Amygdala (tissue), 56 donors: ENCODE results near the gene THAP7.
"Not testable (repeated sequence)": the region's sequence is repeated elsewhere in the genome, so short reads cannot be mapped to it uniquely, and the experiment has no call there.

Experiments used
- DNase-seq, 56 donors: peaks; one replicate each; lab custom pipeline; 2025; lab: John Stamatoyannopoulos, UW

The THAP7 gene, protein sequence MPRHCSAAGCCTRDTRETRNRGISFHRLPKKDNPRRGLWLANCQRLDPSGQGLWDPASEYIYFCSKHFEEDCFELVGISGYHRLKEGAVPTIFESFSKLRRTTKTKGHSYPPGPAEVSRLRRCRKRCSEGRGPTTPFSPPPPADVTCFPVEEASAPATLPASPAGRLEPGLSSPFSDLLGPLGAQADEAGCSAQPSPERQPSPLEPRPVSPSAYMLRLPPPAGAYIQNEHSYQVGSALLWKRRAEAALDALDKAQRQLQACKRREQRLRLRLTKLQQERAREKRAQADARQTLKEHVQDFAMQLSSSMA

DNA sequence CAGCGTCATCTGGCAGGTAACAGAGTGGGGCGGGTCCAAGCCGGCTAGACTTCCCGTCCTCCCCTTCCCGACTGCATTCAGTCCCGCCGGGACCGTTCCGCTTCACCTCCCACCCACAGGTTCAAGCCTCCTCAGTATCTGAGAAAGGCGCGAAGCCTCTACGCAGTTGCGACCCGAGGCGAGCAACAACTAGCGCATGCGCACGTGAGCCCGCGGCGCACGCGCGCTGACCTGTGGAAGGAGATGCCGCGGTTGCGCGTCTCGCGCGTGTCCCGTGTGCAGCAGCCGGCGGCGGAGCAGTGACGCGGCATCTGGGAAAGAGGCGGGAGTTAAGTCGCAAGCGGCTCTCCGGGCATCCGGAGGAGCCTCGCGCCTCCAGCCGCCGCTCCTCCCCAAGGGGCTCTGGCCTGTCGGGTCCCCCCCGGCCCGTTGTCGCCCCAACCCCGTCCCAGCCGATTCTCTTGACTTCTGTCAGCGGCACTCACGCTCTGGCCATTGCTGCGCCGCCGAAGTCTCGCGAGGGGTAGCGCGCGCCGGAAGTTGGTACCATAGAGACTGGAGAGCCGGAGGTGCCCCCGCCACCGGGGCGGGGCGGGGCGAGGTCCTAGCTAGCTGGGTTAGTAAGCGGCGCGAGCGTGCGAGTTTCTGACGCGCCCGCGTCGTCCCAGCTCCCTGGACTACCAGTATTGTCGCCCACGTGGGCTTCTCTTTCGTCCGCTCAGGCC is at the start of gene THAP7:
Gene THAP7 (minus strand): TSS at position 518 of the 725 bp plus-strand sequence. CDS start 207 bp downstream, at position 311.
- peak; percentile 71 to 99 (median 94) for DNase-seq

DNA sequence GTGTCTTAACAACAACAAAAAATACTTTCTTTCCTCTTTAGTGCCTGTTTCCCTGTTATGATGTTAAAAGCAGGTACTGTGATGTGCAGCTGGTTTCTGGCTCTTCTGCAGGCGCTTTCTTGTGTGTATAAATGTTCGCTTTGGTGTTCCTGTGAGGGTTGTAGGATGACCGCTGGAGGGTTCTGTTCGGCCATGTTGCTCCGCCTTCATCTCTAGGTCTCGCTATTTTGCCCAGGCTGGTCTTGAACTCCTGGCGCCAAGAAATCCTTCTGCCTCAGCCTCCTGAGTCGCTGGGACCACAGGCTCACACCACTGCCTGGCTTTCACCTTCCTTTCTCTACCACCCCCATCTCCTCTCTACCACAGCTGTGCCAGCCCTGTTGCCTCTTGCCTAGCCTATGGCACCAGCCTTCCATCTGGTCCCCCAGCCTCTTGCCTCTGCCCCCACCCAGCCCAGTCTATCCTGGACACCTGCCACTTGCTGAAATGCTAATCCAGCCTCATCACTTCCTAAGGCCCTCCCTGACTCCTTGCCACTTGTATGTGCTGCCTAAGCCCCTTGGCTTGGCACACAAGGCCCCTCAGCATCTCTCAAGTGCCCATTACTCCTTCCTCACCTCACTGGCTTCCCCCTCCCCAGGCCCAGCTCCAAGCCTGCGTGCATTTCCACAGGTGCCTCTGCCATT is 49.4 kb upstream of the THAP7 start:
- DNase-seq = no peak

DNA sequence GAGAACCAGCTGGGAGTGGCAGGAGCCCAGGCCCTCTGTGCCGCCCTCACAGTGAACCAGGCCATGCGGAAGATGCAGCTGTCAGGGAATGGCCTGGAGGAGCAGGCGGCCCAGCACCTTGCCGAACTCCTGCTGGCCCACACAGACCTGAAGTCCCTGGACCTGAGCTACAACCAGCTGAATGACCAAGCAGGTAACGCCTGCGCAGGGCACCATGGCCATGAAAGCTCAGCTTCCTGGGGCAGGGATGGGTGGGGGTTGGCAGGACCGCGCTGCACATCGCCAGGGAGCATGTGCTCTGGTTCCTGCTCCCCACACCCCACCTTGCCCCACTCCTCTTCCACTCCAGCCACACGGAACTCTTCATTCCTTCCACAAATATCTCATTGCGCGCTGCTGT is 47.0 kb upstream of the THAP7 start:
- DNase-seq = not testable (repeated sequence)

DNA sequence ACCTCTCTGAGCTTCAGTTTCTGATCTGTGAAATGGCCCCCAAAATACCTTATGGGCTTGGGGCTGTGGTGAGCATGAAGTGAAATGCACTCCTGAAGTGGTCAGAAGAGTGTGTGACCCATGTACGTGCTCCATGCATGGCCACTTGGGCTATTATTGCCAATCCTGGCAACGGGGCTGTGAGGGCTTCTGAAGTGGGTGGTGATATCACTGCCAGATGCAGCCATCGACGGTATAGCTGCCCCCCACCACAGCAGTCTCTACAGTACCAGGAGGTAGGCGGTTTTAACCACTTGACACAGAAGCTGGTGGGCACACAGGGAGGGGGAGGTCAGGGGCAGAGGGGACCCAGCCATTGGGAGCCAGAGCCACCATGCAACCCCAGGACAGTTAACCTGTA is 46.5 kb upstream of the THAP7 start:
- DNase-seq = not testable (repeated sequence)

DNA sequence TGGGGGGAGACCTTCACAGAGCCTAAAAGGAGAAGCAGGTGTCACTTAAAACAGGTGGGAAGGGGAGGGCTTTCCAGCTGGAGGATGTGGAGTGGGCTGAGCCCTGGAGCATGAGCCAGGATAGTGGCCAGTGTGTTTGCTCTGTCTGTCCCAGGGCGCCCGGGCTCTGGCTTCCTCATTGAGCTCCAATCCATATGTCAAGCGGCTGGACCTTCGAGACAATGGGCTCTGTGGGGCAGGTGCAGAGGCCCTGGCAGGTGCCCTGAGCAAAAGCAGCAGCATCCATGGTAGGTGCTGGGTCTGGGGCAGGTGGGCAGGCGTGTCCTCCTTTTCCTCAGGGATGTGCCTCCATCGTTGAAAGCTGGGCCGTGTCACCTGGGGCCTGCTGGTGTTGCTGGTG is 45.8 kb upstream of the THAP7 start:
- no peak for DNase-seq

DNA sequence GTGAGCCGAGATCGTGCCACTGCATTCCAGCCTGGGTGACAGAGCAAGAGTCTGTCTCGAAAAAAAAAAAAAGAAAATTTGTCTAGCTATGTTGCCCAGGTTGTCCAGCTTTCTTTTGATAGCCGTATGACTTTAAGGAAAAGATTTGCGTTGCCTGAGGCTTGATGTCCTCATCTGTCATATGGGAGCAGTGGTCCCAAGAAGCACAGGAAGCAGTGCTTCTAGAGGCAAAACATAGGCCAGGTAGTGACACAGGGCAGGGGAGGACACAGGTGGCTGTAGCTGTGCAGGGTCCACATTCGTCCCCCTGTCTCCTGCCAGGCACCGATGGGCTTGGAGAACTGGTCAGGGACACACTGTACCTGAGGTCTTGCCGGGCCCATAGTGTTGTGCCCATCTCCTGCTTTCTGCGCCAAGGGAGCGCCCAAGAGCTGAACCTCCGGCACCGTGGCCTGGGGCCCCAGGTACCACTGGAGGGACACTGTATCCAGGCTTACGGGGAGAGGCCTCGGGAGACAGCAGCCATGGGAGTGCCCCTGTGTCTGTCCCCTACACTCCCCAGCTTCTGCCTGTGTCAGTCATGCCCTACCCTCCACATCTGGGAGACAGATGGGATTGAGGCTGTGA is 45.2 kb upstream of the THAP7 start:
- DNase-seq = no peak

DNA sequence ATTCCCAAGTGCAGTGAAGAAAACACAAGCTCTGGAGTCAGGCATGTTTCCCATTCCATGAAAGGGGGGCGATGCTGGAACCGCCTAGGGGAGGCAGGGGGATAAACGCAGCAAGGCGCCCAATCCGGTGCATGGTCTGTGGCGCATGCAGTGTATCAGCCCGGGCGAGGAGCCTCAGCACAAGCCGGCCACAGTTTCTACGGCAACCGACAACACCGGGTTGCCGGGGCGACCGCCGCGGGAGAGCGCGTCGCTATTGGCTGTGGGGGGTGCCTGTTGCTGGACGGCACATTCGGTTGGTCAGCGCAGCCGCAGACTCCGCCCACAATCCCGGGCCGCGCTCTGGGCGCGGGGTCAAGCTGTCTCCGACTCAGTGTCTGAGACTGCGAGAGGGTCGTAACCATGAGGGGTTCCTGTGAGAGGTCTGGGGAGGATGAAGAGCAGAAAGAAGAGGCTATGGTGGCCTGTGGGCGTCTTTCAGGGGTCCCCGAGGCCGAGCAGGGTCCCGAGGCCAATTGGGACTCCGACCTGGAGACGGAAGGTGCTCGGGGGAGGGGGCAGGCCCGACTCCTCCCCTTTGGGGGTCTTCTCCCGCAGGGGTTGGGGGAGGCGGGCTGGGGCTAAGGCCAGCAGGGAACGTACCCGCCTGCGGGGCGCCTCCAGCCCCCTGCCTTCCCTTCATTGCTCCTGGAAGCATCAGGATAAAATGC is 43.8 kb upstream of the THAP7 start, which contains the start of gene LRRC74B:
Gene LRRC74B (plus strand): TSS at position 362 of the 710 bp plus-strand sequence. CDS start 41 bp downstream, at position 403.
- peak in 55 of 56 donors; percentile 25 to 91 (median 78) for DNase-seq

DNA sequence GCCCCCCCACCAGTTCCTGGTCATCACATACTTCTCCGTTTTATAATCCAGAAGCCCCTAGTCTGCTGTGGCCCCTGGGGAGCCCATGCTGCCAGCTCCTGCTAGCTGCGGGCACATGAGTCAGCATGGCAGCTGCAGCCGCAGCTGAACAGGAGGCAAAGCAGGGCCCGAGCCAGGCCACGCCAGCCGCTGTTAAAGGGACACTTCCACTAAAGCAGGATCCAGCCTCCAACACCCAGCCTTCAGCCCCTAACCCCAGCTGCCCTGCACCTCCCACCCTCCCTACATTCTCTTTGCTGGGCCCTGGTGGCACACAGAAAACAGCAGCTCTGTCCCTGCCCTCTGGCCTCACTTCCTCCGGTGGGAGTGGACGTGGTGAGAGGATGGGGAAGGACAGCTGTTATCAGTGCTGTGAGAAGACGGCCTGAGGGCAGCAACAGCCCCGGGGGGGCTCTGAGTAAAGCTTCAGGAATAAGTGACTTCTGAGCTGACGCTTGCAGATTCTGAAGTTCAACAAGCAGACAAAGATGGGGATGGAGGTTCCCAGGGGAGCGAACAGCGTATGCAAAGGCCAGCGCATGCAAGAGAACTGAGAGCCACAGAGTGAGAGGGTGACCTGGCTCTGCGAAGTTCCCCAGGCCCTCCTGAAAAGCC is 43.1 kb upstream of the THAP7 start:
- DNase-seq = peak in 6 of 56 donors; percentile 6 to 44 (median 24)

DNA sequence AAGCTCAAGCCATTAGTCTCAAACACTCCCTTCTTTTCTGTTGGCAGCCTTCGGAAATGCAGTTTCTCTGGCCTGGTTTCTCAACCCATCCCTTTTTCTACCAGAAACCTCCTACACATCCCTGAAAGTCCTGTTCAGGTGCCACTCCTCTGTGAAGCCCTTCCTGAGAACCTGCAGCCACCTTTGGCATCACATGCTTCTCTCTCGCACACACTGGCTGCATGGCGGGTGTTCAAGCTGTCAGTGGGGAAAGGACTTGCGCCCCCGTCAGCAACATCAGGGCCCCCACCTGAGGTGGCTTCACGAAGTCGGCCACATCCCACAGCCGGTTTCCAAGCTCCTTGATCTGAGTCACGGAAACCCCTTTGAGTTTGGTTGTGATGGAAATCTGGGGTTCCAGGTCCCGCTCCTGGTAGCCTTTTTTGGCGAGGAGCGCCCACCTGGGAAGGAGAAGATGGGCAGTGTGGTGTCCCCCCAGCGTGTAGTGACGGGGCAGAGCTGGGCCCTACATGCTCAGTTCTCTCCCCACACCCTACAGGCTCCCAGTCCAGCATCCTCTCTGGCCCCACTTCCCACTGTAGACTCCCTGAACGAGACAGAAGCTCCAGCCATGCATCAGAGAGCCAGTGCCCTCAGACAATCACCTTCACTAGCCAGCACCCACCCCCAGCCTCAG is 42.1 kb upstream of the THAP7 start:
- DNase-seq = no peak

DNA sequence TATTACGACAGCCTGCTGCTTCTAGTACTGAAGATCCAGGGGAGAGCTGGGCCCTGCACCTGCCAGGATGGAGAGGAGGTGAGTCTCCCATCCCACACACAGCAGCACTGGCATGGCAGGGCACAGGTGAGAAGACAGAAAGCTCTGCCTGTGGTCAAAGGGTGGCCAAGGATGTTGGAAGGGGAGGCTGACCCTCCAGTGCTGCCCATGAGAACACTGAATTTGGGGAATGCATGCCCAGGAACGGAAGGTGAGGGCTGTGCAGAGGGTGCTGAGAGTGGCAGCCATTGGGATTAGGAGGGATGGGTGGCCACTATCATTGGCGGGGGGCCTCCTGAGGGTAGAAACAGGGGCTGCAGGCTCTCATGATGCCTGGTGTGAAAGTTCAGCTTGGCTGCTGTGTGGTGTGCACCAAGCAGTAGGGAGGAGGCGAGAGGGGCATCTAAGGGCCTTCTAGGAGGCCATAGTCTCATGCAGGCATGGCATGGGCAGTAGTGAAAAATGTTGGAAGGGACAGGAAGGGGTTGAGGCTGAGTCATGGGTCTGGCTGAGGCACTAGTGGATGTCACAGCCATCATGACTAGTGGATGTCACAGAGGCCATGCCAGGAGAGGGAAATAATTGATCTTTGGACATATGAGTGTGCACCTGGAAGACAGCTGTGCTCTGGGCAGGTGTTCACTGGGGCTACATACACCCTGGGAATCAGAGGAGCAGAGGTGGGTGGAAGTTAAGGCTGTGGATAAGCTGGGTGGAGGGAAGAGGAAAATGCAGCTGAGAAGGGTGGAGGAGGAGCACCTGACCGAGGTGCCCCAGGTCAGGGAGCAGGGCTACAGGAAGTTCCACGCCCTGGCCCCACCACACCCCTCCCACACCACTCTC is 41.3 kb upstream of the THAP7 start:
- no peak for DNase-seq

DNA sequence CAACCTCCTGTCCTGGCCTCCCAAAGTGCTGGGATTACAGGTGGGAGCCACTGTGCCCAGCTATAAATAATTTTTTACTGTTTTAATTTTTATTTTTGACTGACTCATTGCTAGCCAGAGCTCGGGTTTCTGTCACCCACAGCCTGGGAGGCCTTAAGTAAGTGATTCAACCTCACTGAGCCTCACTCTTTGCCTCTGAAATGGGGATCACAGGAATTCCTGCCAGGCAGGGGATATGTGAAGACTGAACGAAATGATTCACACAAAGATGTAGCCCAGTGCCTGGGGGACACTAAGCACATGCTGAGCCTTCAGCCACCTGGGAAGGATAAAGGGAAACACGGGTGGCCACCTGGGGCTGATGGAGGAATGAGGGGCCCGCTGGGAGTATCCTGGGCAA is 40.0 kb upstream of the THAP7 start:
- DNase-seq = no peak

DNA sequence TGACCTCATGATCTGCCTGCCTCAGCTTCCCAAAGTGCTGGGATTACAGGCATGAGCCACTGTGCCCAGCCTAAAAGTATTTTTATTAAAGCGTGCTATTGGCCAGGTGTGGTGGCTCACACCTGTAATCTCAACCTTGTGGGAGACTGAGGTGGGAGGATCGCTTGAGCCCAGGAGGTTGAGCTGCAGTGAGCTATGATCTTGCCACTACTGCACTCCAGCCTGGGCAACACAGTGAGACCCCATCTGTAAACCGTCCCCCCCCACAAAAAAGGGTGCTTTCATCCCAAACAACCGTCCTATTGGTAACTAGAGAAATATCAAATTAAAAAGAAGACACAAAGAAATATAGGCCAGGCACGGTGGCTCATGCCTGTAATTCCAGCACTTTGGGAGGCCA is 37.2 kb upstream of the THAP7 start:
- DNase-seq = not testable (repeated sequence)

DNA sequence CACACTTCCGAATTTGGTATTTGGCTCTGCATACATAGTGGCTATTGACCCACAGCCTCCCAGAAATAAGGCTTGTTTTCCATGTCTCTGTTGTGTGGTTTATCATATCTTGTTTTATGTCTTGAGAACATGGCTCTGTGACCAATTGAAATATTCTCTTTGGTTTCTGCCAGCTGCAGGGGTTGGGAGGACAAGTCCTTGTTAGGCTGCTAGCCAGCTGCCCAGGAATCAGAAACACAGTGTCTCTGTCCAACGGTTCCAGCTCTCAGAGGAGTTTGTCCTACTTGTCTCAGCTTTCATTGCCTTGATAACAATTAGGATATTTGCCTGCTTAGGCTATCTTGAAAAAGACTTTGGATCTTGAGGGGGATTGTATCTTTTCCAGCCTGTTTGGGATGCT is 36.5 kb upstream of the THAP7 start:
- DNase-seq = no peak

DNA sequence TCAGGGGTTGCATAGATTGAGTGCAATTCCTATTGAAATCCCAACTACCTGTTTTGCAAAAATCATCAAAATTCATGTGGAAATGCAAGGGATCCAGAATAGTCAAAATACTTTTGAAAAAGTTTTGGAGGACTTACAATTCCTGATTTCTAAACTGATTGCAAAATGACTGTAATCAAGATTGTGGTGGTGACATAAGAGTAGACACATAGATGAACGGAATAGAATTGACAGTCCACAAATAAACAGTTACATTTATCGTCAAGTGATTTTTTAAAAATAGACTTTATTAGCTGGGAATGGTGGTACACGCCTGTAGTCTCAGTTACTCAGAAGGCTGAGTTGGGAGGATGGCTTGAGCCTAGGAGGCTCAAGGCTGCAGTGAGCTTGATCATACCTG is 33.1 kb upstream of the THAP7 start:
- DNase-seq = no peak

DNA sequence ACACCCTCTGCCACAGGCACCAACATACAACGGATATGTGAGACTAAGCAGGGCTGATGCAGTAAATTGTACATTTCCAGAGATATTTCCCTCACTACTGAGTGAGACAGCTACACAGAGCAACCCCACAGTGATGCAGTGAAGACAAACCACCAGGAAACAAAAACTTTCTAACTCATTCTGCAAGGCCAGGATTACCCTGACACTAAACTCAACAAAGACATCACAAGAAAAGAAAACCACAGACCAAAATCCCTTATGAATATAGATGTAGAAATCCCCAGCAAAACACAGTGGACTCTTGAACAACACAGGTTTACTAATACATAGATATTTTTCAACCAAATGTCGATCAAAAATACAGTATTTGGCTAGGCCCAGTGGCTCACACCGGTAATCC is 32.0 kb upstream of the THAP7 start:
- DNase-seq = no peak

DNA sequence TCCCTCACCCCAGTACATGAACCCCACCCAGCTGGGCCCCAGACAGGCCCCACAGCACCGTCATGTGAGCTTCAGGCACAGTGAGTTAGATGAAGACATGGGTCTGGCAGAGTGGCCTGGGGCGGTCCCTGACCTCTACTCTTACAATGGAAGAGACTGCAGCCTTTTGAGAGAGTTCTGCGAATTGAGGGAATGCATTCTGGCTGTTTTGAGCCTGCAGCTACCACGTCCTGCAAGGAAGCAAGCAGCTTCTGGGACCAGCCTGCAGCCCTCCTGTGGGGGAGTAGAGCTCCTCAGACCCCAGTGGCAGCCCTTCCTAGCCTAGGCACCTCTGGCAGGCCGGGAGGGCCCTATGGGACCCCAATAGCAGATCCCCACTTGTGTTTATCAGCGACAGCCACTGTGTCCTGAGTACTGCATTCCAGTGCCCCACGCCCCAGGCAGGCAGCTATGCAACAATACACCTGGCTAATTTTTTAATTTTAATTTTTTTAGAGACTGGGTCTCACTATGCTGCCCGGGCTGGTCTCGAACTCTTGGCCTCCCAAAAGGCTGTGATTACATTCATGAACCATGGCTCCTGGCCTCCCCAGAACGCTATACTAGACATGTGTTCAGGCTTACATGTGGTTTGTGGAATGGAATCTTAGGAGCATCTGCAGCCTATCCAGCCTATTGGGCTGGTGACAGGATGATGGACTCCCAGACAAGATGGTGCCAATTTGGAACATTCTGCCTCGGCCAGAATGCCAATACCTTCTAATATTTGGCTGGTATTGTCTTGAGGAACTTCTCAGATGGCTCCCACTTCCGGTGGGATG is 31.2 kb upstream of the THAP7 start:
- DNase-seq = no peak
